ENCODE measurements around the gene UBTD1.

The UBTD1 gene

GRCh38 chr10:97483506-97483905 is 15.2 kb upstream of the UBTD1 start:
- DNase-seq, result no peak

- DNase-seq, result no peak
Measured at GRCh38 chr10:97483921-97484320, 14.8 kb upstream of the UBTD1 start.

GRCh38 chr10:97485647-97486281 is 13.0 kb upstream of the UBTD1 start:
- DNase-seq, result no peak

- no peak for DNase-seq
Measured at GRCh38 chr10:97490592-97490991, 8.1 kb upstream of the UBTD1 start.

GRCh38 chr10:97494151-97494550 is 4.6 kb upstream of the UBTD1 start:
- DNase-seq, result no peak

- DNase-seq, result no peak
Measured at GRCh38 chr10:97494863-97495506, 3.7 kb upstream of the UBTD1 start.

- DNase-seq, result peak; percentile 82
Measured at GRCh38 chr10:97497572-97498075, 1.1 kb upstream of the UBTD1 start.

GRCh38 chr10:97498076-97498840 is 466 bp upstream of the UBTD1 start, which contains the start of gene MMS19:
Gene MMS19 (minus strand): TSS chr10:97498422. CDS start chr10:97498384, 38 bp downstream.
- peak; percentile 97 for DNase-seq

GRCh38 chr10:97499561-97500296 is 1.0 kb downstream of the UBTD1 start:
- DNase-seq, result peak; percentile 43

- DNase-seq, result no peak
Measured at GRCh38 chr10:97500297-97500575, 1.5 kb downstream of the UBTD1 start.

GRCh38 chr10:97502916-97503315 is 4.2 kb downstream of the UBTD1 start:
- no peak for DNase-seq

GRCh38 chr10:97503406-97503805 is 4.7 kb downstream of the UBTD1 start:
- no peak for DNase-seq

- DNase-seq, result no peak
Measured at GRCh38 chr10:97505152-97505551, 6.4 kb downstream of the UBTD1 start.

- no peak for DNase-seq
Measured at GRCh38 chr10:97506199-97506991, 7.7 kb downstream of the UBTD1 start.

GRCh38 chr10:97508342-97508741 is 9.6 kb downstream of the UBTD1 start:
- DNase-seq, result no peak

- DNase-seq, result no peak
Measured at GRCh38 chr10:97509120-97509680, 10.5 kb downstream of the UBTD1 start.

GRCh38 chr10:97510686-97511085 is 12.0 kb downstream of the UBTD1 start:
- DNase-seq, result no peak

- DNase-seq, result no peak
Measured at GRCh38 chr10:97511711-97512440, 13.2 kb downstream of the UBTD1 start.

- DNase-seq, result no peak
Measured at GRCh38 chr10:97512993-97513392, 14.3 kb downstream of the UBTD1 start.

GRCh38 chr10:97514344-97514743 is 15.6 kb downstream of the UBTD1 start:
- DNase-seq, result no peak

GRCh38 chr10:97515271-97515978 is 16.7 kb downstream of the UBTD1 start:
- DNase-seq, result no peak

Measured in retina (tissue), 1 donor.